Sigmoid colon (tissue), 7 donors: Measurements from ENCODE around the gene RNASEH2B. TPM values are rescaled to one million over a fixed set of nuclear protein-coding genes. Genes with fewer than 3 reads are reported as not detected.

Experiments
- DNase-seq: peaks from one replicate; pipeline ENCODE4 v3.0.0-alpha.2; 2019
- H3K27ac ChIP-seq, 4 donors: fragments of 200-600 bp; sonication (generic); one replicate each; pipeline ENCODE4 v1.5.1; 2016 to 2019; ENCODE audit warnings: mild to moderate bottlenecking in 1 of 4
- H3K27me3 ChIP-seq, 3 donors: fragments of 200-600 bp; sonication (generic); one replicate each; pipeline ENCODE4 v1.5.1; 2019; ENCODE audit warnings: mild to moderate bottlenecking in 1 of 3
- H3K36me3 ChIP-seq, 4 donors: fragments of 200-600 bp; sonication (generic); one replicate each; pipeline ENCODE4 v1.5.1; 2016 to 2019
- H3K4me1 ChIP-seq, 4 donors: fragments of 200-600 bp; sonication (generic); one replicate each; pipeline ENCODE4 v1.5.1; 2017 to 2019
- H3K4me3 ChIP-seq, 4 donors: fragments of 200-600 bp; sonication (generic); one replicate each; pipeline ENCODE4 v1.5.1; 2017 to 2019; ENCODE audit warnings: mild to moderate bottlenecking in 2 of 4, moderate library complexity in 1 of 4
- H3K9me3 ChIP-seq, 4 donors: fragments of 200-600 bp in 3 of 4; sonication (generic) in 3 of 4; one replicate each; pipeline versions ENCODE4 v1.5.1 to v1.6.1; 2013 to 2019
- CTCF ChIP-seq, 4 experiments: fragments of 450-650 bp in 3 of 4; fragments of 200-600 bp in 1 of 4; IDR thresholded peaks; one replicate each; pipeline ENCODE4 v1.5.1; 2016 to 2019; ENCODE audit warnings: antibody characterized with exemption in 4 of 4, mild to moderate bottlenecking in 3 of 4, moderate library complexity in 2 of 4
- EP300 ChIP-seq, 4 donors: sonication (generic); formaldehyde crosslinking; IDR thresholded peaks; one replicate each; pipeline ENCODE4 v1.6.1; 2017; ENCODE audit warnings: antibody characterized with exemption in 4 of 4
- POLR2A ChIP-seq, 2 donors: fragments of 450-650 bp; IDR thresholded peaks; one replicate each; pipeline ENCODE4 v1.6.1; 2016; ENCODE audit warnings: antibody characterized with exemption in 2 of 2, mild to moderate bottlenecking in 2 of 2, moderate library complexity in 2 of 2
- POLR2AphosphoS5 ChIP-seq, 4 donors: sonication (generic); formaldehyde crosslinking; IDR thresholded peaks; one replicate each; pipeline ENCODE4 v1.6.1; 2017; ENCODE audit warnings: antibody characterized with exemption in 4 of 4
- WGBS, 2 donors: extraction: QIAGEN DNeasy Blood & Tissue Kit; methylation state at CpG; one replicate each; pipeline ENCODE4 v1.1.7; 2013; 5-methylcytosine and 5-hydroxymethylcytosine counted together
- intact Hi-C: fragments of 100-400 bp; cut with DNase I; formaldehyde crosslinking; loops from one replicate; pipeline ENCODE4 v1.15.1; 2023
- polyA plus RNA-seq, 3 donors: library from polyadenylated mRNA; stranded (reverse); fragments of 200-250 nt; gene quantifications; one replicate each; pipeline ENCODE4 v1.2.3, GENCODE V29; 2013
- total RNA-seq, 4 donors: library from RNA; depleted of rRNA; stranded (reverse); fragments of >200 nt; gene quantifications; one replicate each; pipeline ENCODE4 v1.1.0, GENCODE V29; 2016
- donor health status: healthy with polysubstance abuse.
- donor health status: Bipolar disorder and iron deficiency.
- donor health status: healthy.

RNASEH2B gene
- total and polyA plus RNA-seq, 7 donors, result 32.6 to 108 (median 41.1) TPM

DNA sequence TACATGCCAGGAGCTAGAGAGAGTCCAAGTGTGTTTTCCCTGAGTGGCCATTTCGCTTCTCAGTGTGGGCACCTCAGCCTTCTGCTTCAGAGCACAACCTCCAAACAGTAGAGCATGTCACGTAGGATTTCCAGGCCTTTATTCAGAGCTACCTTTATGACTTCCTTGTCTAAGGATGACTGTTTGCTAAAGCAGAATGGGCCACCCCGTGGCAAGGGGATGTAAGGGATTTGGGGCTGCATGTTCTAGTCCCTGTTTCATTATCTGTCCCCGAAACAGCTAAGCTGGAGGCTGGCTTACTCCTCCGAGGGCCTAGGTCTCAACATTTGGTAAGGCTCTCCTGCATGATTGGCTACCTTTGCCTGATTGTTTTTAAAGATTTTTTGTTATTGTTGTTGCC lies 6.0 kb downstream of the RNASEH2B start:
- no peak for DNase-seq
- intact Hi-C loops, result no loop called here
- no peak overlapping the region for H3K4me3 ChIP-seq
- 65 to 66% methylated on average over 5 of the region's 5 CpGs for WGBS, 2 donors
- no peaks in the 10 kb centered on the region for H3K36me3 ChIP-seq
- no peaks in the 10 kb centered on the region for H3K9me3 ChIP-seq
- H3K27ac ChIP-seq, result peak overlapping the region in 3 of 4 donors; percentile 37 to 91 (median 57)
- TF ChIP-seq POLR2AphosphoS5 (IDR thresholded peaks at IDR 0.05) (no peak), POLR2A (IDR thresholded peaks at IDR 0.05) (no peak), EP300 (IDR thresholded peaks at IDR 0.05) (no peak)
- peaks cover 0 to 64% (median 56%) of the 10 kb centered on the region in 4 donors for H3K4me1 ChIP-seq
- no peaks in the 10 kb centered on the region for H3K27me3 ChIP-seq

DNA sequence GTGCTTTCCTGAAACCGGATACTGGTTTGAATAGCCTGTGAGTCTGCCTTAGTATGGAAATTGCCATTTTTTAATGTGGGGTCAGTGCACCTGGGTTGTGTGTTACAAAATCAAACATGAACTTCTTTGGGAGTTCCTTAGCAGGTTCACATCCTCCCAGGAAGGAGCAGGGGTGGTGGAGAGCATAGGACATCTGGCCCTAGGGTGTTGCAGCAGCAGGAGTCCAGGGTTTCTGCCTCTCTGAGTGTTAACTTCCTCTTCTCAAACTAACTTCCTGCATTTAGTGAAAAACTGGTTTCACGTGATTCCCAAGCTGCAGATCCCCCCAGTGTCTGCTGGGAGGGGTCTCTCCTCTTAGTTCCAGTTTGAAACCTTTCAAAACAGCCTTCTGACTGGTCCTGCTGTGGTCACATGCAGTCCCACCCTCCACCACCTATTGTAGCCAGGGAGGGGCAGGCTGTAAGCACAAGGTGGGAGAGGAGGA lies 7.2 kb downstream of the RNASEH2B start:
- H3K27ac ChIP-seq, result peak overlapping the region in 3 of 4 donors; percentile 15 to 36 (median 15)
- intact Hi-C loops, result no loop called here
- peaks cover 0 to 52% (median 44%) of the 10 kb centered on the region in 4 donors for H3K4me1 ChIP-seq
- no peaks in the 10 kb centered on the region for H3K27me3 ChIP-seq
- no peak for DNase-seq
- H3K4me3 ChIP-seq, result no peak overlapping the region
- 24 to 31% methylated on average over 2 of the region's 2 CpGs for WGBS, 2 donors
- H3K9me3 ChIP-seq, result peaks cover 0 to under 1% (median 0%) of the 10 kb centered on the region in 4 donors
- no peak for TF ChIP-seq EP300 (IDR thresholded peaks at IDR 0.05)
- no peak for TF ChIP-seq POLR2A (IDR thresholded peaks at IDR 0.05)
- no peak for TF ChIP-seq POLR2AphosphoS5 (IDR thresholded peaks at IDR 0.05)
- TF ChIP-seq CTCF (IDR thresholded peaks at IDR 0.05), result no peak
- no peaks in the 10 kb centered on the region for H3K36me3 ChIP-seq

DNA sequence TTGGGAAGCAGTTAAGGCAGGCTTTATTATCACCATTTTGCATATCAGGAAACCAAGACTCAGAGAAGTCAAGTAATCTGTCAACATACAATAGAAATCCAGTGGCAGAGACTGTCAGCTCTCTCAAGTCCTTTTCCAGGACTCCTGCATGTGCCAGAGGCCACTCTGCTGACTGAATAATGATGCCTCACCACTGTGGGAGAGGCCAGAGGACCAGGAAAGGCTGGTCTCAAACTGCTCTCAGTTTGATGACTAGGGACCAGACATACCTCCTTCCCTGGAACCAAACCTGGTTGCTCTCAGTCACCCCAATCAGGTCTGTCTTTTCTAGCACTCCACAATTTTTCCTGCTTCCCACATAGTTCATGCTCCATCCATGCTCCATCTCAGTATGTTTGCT lies 8.0 kb downstream of the RNASEH2B start:
- H3K4me3 ChIP-seq, result no peak overlapping the region
- TF ChIP-seq EP300 (IDR thresholded peaks at IDR 0.05) (no peak), POLR2AphosphoS5 (IDR thresholded peaks at IDR 0.05) (no peak), CTCF (IDR thresholded peaks at IDR 0.05) (no peak), POLR2A (IDR thresholded peaks at IDR 0.05) (no peak)
- DNase-seq, result no peak
- H3K27ac ChIP-seq, result peak overlapping the region in 3 of 4 donors; percentile 15 to 36 (median 15)
- H3K4me1 ChIP-seq, result peaks cover 0 to 44% (median 37%) of the 10 kb centered on the region in 4 donors
- H3K36me3 ChIP-seq, result no peaks in the 10 kb centered on the region
- intact Hi-C loops, result no loop called here
- peaks cover 0 to 5% (median under 1%) of the 10 kb centered on the region in 4 donors for H3K9me3 ChIP-seq
- H3K27me3 ChIP-seq, result no peaks in the 10 kb centered on the region

DNA sequence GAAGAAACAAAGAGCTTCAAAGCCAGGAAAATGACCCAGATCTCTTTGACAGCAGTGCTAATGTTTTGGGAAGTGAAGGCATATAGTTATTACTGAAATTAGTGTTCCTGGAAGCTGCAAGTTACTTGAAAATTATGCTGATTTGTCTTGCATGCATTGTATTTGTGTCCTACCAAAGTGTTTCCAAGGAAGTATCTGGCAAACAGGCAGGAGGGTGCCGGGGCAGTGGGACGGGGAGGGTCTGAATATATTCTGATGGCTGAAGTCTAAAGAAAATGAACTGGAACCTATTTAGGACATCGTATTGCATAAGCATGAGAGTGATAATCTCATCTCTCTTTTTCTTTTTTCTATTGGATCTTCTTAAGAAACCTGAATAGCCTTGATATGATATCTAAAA lies 9.0 kb downstream of the RNASEH2B start:
- TF ChIP-seq EP300 (IDR thresholded peaks at IDR 0.05) (no peak), CTCF (IDR thresholded peaks at IDR 0.05) (no peak), POLR2A (IDR thresholded peaks at IDR 0.05) (no peak), POLR2AphosphoS5 (IDR thresholded peaks at IDR 0.05) (no peak)
- Histone ChIP-seq H3K36me3 (no peaks in the 10 kb centered on the region), H3K9me3 (peaks cover under 1 to 9% (median 4%) of the 10 kb centered on the region in 4 donors), H3K27me3 (no peaks in the 10 kb centered on the region), H3K4me1 (peaks cover 0 to 41% (median 33%) of the 10 kb centered on the region in 4 donors), H3K4me3 (no peak overlapping the region), H3K27ac (peak overlapping the region in 3 of 4 donors; percentile 26 to 55 (median 42))
- 84 to 92% methylated on average over 3 of the region's 3 CpGs for WGBS, 2 donors
- no peak for DNase-seq
- intact Hi-C loops, result no loop called here

DNA sequence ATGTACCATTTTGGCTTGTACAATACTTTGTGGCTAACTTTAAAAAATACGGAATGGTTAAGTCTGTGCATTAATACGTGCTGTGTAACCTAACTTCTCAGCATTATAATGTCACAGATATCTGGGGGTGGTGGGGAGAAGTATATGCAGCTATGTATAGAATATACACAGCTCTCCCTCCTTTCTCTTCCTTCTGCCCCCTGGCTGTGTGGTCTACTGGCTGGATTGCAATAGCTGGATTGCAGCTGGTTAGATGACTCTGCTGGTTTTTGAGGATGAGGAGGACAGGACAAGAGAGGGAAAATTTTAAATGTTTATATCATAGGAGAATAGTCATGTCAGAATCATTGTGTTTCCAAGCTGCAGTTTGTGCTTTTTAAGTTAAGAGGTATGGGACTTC lies 9.7 kb downstream of the RNASEH2B start:
- Histone ChIP-seq H3K27me3 (no peaks in the 10 kb centered on the region), H3K4me1 (peaks cover 0 to 41% (median 33%) of the 10 kb centered on the region in 4 donors), H3K27ac (peak overlapping the region in 3 of 4 donors; percentile 26 to 55 (median 42)), H3K36me3 (no peaks in the 10 kb centered on the region), H3K9me3 (peaks cover 5 to 9% (median 7%) of the 10 kb centered on the region in 4 donors), H3K4me3 (no peak overlapping the region)
- DNase-seq, result no peak
- intact Hi-C loops, result no loop called here
- TF ChIP-seq EP300 (IDR thresholded peaks at IDR 0.05), result no peak
- TF ChIP-seq POLR2AphosphoS5 (IDR thresholded peaks at IDR 0.05), result no peak
- no peak for TF ChIP-seq CTCF (IDR thresholded peaks at IDR 0.05)
- TF ChIP-seq POLR2A (IDR thresholded peaks at IDR 0.05), result no peak
- WGBS, 2 donors, result 75 to 88% methylated on average over 2 of the region's 2 CpGs
